ENCODE data around the gene S100A16.
"Not testable (repeated sequence)": the region's sequence is repeated elsewhere in the genome, so short reads cannot be mapped to it uniquely, and the experiment has no call there.

Gene S100A16

DNA sequence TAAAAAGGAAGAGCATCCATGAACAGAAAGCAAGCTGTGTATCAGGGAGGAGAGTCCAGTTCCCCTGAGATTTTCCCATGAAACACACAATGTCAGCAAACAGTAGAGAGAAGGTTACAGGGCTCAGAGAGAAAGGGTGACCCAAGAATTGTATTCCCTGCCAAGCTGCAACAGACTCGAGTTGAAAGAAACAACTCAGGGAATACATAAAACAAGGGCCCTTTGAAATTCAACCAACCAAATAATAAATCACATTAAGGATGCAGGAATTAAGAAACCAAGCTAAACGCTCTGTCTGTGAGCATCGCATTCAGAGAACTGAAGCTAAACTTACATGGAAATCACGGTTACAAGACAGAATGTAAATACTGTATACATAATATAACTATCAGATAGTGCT lies 20.2 kb downstream of the S100A16 start:
- Histone ChIP-seq H3K27me3 (ENCODE audit: insufficient read depth, low read depth, severe bottlenecking) (no peaks in the 10 kb centered on the region), H3K9me3 (ENCODE audit: severe bottlenecking) (no peaks in the 10 kb centered on the region), H3K4me3 (ENCODE audit: low read depth, low read length) (no peak overlapping the region), H3K36me3 (no peaks in the 10 kb centered on the region), H3K27ac (no peak overlapping the region)
- TF ChIP-seq, protein P1, sequence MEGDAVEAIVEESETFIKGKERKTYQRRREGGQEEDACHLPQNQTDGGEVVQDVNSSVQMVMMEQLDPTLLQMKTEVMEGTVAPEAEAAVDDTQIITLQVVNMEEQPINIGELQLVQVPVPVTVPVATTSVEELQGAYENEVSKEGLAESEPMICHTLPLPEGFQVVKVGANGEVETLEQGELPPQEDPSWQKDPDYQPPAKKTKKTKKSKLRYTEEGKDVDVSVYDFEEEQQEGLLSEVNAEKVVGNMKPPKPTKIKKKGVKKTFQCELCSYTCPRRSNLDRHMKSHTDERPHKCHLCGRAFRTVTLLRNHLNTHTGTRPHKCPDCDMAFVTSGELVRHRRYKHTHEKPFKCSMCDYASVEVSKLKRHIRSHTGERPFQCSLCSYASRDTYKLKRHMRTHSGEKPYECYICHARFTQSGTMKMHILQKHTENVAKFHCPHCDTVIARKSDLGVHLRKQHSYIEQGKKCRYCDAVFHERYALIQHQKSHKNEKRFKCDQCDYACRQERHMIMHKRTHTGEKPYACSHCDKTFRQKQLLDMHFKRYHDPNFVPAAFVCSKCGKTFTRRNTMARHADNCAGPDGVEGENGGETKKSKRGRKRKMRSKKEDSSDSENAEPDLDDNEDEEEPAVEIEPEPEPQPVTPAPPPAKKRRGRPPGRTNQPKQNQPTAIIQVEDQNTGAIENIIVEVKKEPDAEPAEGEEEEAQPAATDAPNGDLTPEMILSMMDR (IDR thresholded peaks at IDR 0.05; ENCODE audit: low read depth, low read length) = no peak
- DNase-seq = no peak

DNA sequence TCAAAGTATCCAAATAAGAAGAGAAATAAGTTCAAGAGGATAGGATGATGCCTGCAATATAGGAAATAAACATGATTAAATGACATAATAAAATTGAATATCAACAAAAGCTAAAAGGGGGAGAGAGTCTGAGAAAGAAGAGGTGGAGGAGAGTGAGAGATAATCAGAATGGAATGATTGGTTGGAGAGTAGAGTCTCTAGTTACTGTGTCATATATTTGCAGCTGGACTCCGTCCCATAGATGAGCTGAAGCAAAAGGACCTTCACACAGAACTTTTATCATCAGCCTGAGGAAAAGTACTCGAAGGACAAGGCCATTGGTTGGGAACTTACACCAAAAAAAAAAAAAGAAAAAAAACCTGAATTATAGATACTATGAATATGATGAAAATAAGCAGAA lies 24.5 kb downstream of the S100A16 start:
- no peak for DNase-seq
- TF ChIP-seq, protein P1 (IDR thresholded peaks at IDR 0.05; ENCODE audit: low read depth, low read length) = no peak
- H3K27me3 ChIP-seq (ENCODE audit: insufficient read depth, low read depth, severe bottlenecking) = no peaks in the 10 kb centered on the region

GRCh38 chr1:153588033-153588432 lies 24.9 kb downstream of the S100A16 start:
- not testable (repeated sequence) for H3K27ac ChIP-seq; H3K4me3 ChIP-seq (ENCODE audit: low read depth, low read length); DNase-seq; H3K36me3 ChIP-seq; H3K27me3 ChIP-seq (ENCODE audit: insufficient read depth, low read depth, severe bottlenecking); H3K9me3 ChIP-seq (ENCODE audit: severe bottlenecking)

More for the DNA sequence above, 24.5 kb downstream of the S100A16 start:
- Histone ChIP-seq H3K4me3 (ENCODE audit: low read depth, low read length) (no peak overlapping the region), H3K36me3 (no peaks in the 10 kb centered on the region), H3K27ac (no peak overlapping the region), H3K9me3 (ENCODE audit: severe bottlenecking) (peaks cover 3% of the 10 kb centered on the region)

- H3K27ac ChIP-seq = peak overlapping the region; percentile 7; the same call in 1 of the 2 replicates
- no peak for DNase-seq
- no peak overlapping the region for H3K4me3 ChIP-seq (ENCODE audit: low read depth, low read length)
- H3K27me3 ChIP-seq (ENCODE audit: insufficient read depth, low read depth, severe bottlenecking) = no peaks in the 10 kb centered on the region
- H3K9me3 ChIP-seq (ENCODE audit: severe bottlenecking) = peaks cover 4% of the 10 kb centered on the region
- no peaks in the 10 kb centered on the region for H3K36me3 ChIP-seq
- TF ChIP-seq, protein P1 (IDR thresholded peaks at IDR 0.05; ENCODE audit: low read depth, low read length) = no peak
These were observed 25.6 kb downstream of the S100A16 start for GRCh38 chr1:153587314-153587713.

DNA sequence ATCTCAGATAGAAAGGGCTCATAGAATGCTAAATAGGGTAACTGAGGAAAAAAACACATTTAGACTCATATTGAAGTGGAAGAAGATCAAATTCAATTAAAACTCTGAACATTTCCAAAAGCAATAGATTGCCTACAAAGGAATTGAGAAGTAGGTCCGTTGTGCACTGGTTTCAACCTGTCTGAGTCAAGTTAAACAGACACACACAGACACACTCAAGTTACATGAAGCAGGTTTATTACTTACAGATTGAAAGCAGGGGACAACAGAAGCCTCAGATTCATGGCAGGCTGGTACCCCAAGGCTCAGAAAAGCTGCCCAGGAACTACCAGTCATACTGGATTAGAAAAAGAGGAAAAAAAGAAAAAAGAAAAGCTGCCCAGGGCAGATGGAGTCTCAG lies 26.6 kb downstream of the S100A16 start:
- DNase-seq = no peak
- Histone ChIP-seq H3K27ac (peak overlapping the region; percentile 30), H3K36me3 (no peaks in the 10 kb centered on the region), H3K27me3 (ENCODE audit: insufficient read depth, low read depth, severe bottlenecking) (no peaks in the 10 kb centered on the region), H3K9me3 (ENCODE audit: severe bottlenecking) (peaks cover 7% of the 10 kb centered on the region), H3K4me3 (ENCODE audit: low read depth, low read length) (no peak overlapping the region)
- TF ChIP-seq, protein P1 (IDR thresholded peaks at IDR 0.05; ENCODE audit: low read depth, low read length) = no peak

GRCh38 chr1:153585006-153585405 lies 27.9 kb downstream of the S100A16 start:
- DNase-seq = peak; percentile 71
- H3K27ac ChIP-seq = peak overlapping the region; percentile 81
- H3K27me3 ChIP-seq (ENCODE audit: insufficient read depth, low read depth, severe bottlenecking) = no peaks in the 10 kb centered on the region
- TF ChIP-seq, protein P1 (IDR thresholded peaks at IDR 0.05; ENCODE audit: low read depth, low read length) = no peak
- H3K4me3 ChIP-seq (ENCODE audit: low read depth, low read length) = no peak overlapping the region
- H3K9me3 ChIP-seq (ENCODE audit: severe bottlenecking) = peaks cover 9% of the 10 kb centered on the region
- H3K36me3 ChIP-seq = no peaks in the 10 kb centered on the region

Data from WERI-Rb-1 (cell line).